ENCODE results near the gene SHE.

The SHE gene

GRCh38 chr1:154446789-154447188, 55.4 kb downstream of the SHE start:
- DNase-seq (ENCODE audit: low read depth) = no peak

- DNase-seq (ENCODE audit: low read depth) = no peak
These were observed 55.9 kb downstream of the SHE start for GRCh38 chr1:154446292-154446691.

GRCh38 chr1:154445040-154445472, 57.2 kb downstream of the SHE start:
- no peak for DNase-seq (ENCODE audit: low read depth)

- DNase-seq (ENCODE audit: low read depth) = no peak
These were observed 58.8 kb downstream of the SHE start for GRCh38 chr1:154443274-154444013.

- DNase-seq (ENCODE audit: low read depth) = no peak
These were observed 60.0 kb downstream of the SHE start for GRCh38 chr1:154442006-154442740.

- DNase-seq (ENCODE audit: low read depth) = no peak
These were observed 60.8 kb downstream of the SHE start for GRCh38 chr1:154441241-154441888.

- DNase-seq (ENCODE audit: low read depth) = no peak
These were observed 62.0 kb downstream of the SHE start for GRCh38 chr1:154440036-154440804.

GRCh38 chr1:154436433-154436832, 65.8 kb downstream of the SHE start:
- DNase-seq (ENCODE audit: low read depth) = no peak

GRCh38 chr1:154435599-154436200, 66.5 kb downstream of the SHE start:
- no peak for DNase-seq (ENCODE audit: low read depth)

GRCh38 chr1:154434346-154435085, 67.7 kb downstream of the SHE start:
- DNase-seq (ENCODE audit: low read depth) = no peak

GRCh38 chr1:154433161-154433764, 68.9 kb downstream of the SHE start:
- DNase-seq (ENCODE audit: low read depth) = no peak

GRCh38 chr1:154431586-154432373, 70.4 kb downstream of the SHE start:
- DNase-seq (ENCODE audit: low read depth) = no peak

GRCh38 chr1:154430903-154431302, 71.3 kb downstream of the SHE start:
- no peak for DNase-seq (ENCODE audit: low read depth)

- DNase-seq (ENCODE audit: low read depth) = no peak
These were observed 72.2 kb downstream of the SHE start for GRCh38 chr1:154429841-154430611.
